HG03196 (cell line): ENCODE results near the gene FCN2.

Experiments used
- ATAC-seq: cut with Tn5 transposase; IDR thresholded peaks from one replicate; pipeline ENCODE4 v1.9.1; 2021; ENCODE audit not compliant: unreplicated experiment

The FCN2 gene

GRCh38 chr9:134929193-134930158, 48.9 kb downstream of the FCN2 start:
- no peak for ATAC-seq

- no peak for ATAC-seq
Measured at GRCh38 chr9:134930398-134930797, 49.8 kb downstream of the FCN2 start.

GRCh38 chr9:134932171-134932570, 51.6 kb downstream of the FCN2 start:
- ATAC-seq: no peak

DNA sequence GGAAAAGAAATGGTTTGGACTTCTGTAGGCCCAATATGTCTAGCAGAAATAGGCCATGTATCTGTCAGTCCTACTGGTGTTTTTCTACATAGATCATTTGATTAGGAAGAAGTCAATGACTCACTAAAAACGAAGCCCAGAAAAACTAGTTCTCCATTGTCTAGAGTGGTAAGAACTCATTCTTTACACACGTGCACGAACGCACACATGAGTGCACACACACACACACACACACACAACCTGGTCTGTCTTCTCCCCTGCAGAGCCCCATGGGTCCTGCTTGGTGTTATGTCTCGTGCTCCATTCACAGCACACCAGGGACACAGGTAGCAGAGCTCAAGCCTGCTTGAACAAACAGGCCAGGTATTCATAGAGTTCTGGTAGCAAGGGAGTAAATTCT, 52.0 kb downstream of the FCN2 start:
- ATAC-seq: no peak

GRCh38 chr9:134933076-134933659, 52.6 kb downstream of the FCN2 start:
- no peak for ATAC-seq

GRCh38 chr9:134935056-134935640, 54.5 kb downstream of the FCN2 start:
- no peak for ATAC-seq

DNA sequence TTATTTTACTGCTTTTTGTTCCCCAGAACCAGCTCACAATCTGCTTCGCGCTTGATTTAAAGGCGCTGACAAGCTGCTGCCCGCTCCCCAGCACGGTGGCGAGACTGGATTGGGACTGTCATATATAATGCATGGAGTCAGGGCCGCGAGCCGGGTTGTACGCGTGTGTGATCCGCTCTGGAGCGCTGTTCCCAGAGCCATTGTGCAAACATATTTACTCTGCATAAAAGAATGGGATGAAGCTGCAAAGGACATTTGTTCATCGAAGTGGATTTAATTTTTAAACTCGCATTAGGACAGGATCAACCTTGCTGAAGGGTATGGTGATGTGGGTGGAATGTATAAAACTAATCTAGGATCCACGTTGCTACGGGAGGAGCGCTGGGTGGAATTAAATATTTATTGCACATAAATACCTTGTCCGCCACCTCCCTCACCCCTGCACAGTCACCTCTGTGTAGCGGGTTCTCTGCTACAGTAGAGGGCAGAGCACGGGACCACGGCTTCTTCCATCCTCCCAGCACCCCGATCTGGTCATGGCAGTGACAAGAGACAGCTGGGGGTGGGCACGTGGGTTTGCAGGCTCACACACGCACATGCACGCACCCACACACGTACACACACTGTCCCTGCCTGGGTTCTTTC, 55.2 kb downstream of the FCN2 start:
- ATAC-seq: no peak

GRCh38 chr9:134936346-134937163, 55.9 kb downstream of the FCN2 start:
- no peak for ATAC-seq
